ENCODE data around the gene CDCA8.

- TF ChIP-seq CTCF (IDR thresholded peaks at IDR 0.05; ENCODE audit: extremely low read depth in 1 of 2, insufficient read depth in 1 of 2, low read depth in 1 of 2, low read length in 2 of 2) (no peak), MYC (IDR thresholded peaks at IDR 0.05; ENCODE audit: low read depth, low read length) (no peak), EZH2 (IDR thresholded peaks at IDR 0.05; ENCODE audit: borderline replicate concordance, low read depth, low read length, severe bottlenecking) (no peak), POLR2A (IDR thresholded peaks at IDR 0.05; ENCODE audit: low read depth, low read length) (no peak), GATA2 (IDR thresholded peaks at IDR 0.05; ENCODE audit: insufficient read depth, insufficient read length, low read depth, low read length) (no peak), MAX (IDR thresholded peaks at IDR 0.05; ENCODE audit: insufficient read depth, insufficient read length) (no peak)
Observed at GRCh38 chr1:37718901-37719571, 26.7 kb downstream of the CDCA8 start.

Measured in endothelial cell of umbilical vein (primary cell).